HG03097 (cell line): Measurements from ENCODE around the gene PLCB3.
A peak's percentile ranks its signal among the peaks of the same experiment; 100 is the strongest.

Source experiments
- ATAC-seq: cut with Tn5 transposase; IDR thresholded peaks from one replicate; pipeline ENCODE4 v1.9.1; 2021; ENCODE audit not compliant: unreplicated experiment, low FRiP score

PLCB3 gene

GRCh38 chr11:64220271-64220670, 31.1 kb upstream of the PLCB3 start:
- ATAC-seq = no peak

- no peak for ATAC-seq
These were observed 30.5 kb upstream of the PLCB3 start for GRCh38 chr11:64220798-64221197.

- no peak for ATAC-seq
These were observed 28.7 kb upstream of the PLCB3 start for GRCh38 chr11:64222651-64223000.

- ATAC-seq = no peak
These were observed 28.2 kb upstream of the PLCB3 start for GRCh38 chr11:64223001-64223651.

- no peak for ATAC-seq
These were observed 27.0 kb upstream of the PLCB3 start for GRCh38 chr11:64224151-64224890.

GRCh38 chr11:64224891-64225607, 26.3 kb upstream of the PLCB3 start:
- ATAC-seq = no peak

GRCh38 chr11:64225608-64226506, 25.5 kb upstream of the PLCB3 start, which contains the start of the genes NUDT22 and TRPT1:
Gene NUDT22, plus strand, starts transcription at chr11:64226274. Its CDS starts 379 bp downstream, at chr11:64226653.
Gene TRPT1, minus strand, starts transcription at chr11:64226186. Its CDS starts 326 bp downstream, at chr11:64225860.
- ATAC-seq = peak; percentile 44

- ATAC-seq = no peak
These were observed 24.8 kb upstream of the PLCB3 start for GRCh38 chr11:64226507-64227051.

GRCh38 chr11:64227405-64227956, 23.8 kb upstream of the PLCB3 start:
- ATAC-seq = no peak

GRCh38 chr11:64229090-64229743, 22.1 kb upstream of the PLCB3 start:
- ATAC-seq = no peak

GRCh38 chr11:64229744-64230170, 21.6 kb upstream of the PLCB3 start:
- no peak for ATAC-seq

- ATAC-seq = peak; percentile 38
These were observed 21.0 kb upstream of the PLCB3 start, which contains the start of gene DNAJC4 for GRCh38 chr11:64230171-64230984. Gene DNAJC4, plus strand, starts transcription at chr11:64230548. Its CDS starts 307 bp downstream, at chr11:64230855.

- no peak for ATAC-seq
These were observed 20.4 kb upstream of the PLCB3 start for GRCh38 chr11:64230985-64231365.

- ATAC-seq = no peak
These were observed 19.8 kb upstream of the PLCB3 start for GRCh38 chr11:64231546-64231945.

GRCh38 chr11:64232182-64232966, 19.0 kb upstream of the PLCB3 start:
- ATAC-seq = no peak

- ATAC-seq = no peak
These were observed 18.4 kb upstream of the PLCB3 start for GRCh38 chr11:64232967-64233315.

- ATAC-seq = no peak
These were observed 17.3 kb upstream of the PLCB3 start, which contains the start of gene VEGFB for GRCh38 chr11:64233913-64234586. Gene VEGFB, plus strand, starts transcription at chr11:64234584. Its CDS starts 250 bp downstream, at chr11:64234834.
